Esophagus squamous epithelium (tissue), 4 donors: ENCODE data around the gene BEND7.

Experiments
- CTCF ChIP-seq, 6 experiments: fragments of 450-650 bp in 4 of 6; fragments of 200-600 bp in 2 of 6; sonication (generic) in 2 of 6; IDR thresholded peaks; one replicate each; pipeline ENCODE4 v1.5.1; 2016 to 2019; ENCODE audit warnings: antibody characterized with exemption in 6 of 6, mild to moderate bottlenecking in 4 of 6, moderate library complexity in 4 of 6
- POLR2A ChIP-seq, 4 donors: fragments of 450-650 bp; IDR thresholded peaks; one replicate each; pipeline ENCODE4 v1.6.1; 2017; ENCODE audit warnings: antibody characterized with exemption in 4 of 4, mild to moderate bottlenecking in 4 of 4, moderate library complexity in 3 of 4

- TF ChIP-seq CTCF (IDR thresholded peaks at IDR 0.05): no peak
- no peak for TF ChIP-seq POLR2A (IDR thresholded peaks at IDR 0.05)
These were observed 515 bp downstream of the BEND7 start for GRCh38 chr10:13528123-13528874.
